ENCODE data around the gene PLEK2. TPM values are rescaled to one million over a fixed set of nuclear protein-coding genes. Genes with fewer than 3 reads are reported as not detected.

Gene PLEK2
- total and polyA plus RNA-seq, 2 experiments from 2014 or later: 1.0 to 2.2 TPM

- peaks cover 8% of the 10 kb centered on the region; the same call in 2 of the 3 replicates for H3K36me3 Mint-ChIP-seq (ENCODE audit: low read depth)
- H3K4me1 ChIP-seq (ENCODE audit: insufficient read depth): no peaks in the 10 kb centered on the region
- H3K9me3 Mint-ChIP-seq: no peaks in the 10 kb centered on the region
- H4K20me1 ChIP-seq (replicated peaks; ENCODE audit: insufficient read depth): no peaks in the 10 kb centered on the region
- no peak overlapping the region for H3K27ac Mint-ChIP-seq
- no peaks in the 10 kb centered on the region for H3K79me2 ChIP-seq (replicated peaks; ENCODE audit: insufficient read depth)
- H2AFZ ChIP-seq: no peak overlapping the region
- no peak overlapping the region for H3K4me2 ChIP-seq
- DNase-seq (ENCODE audit: low spot score): no peak
- H3K4me1 Mint-ChIP-seq: no peaks in the 10 kb centered on the region; the same call in 2 of the 3 replicates
- H3F3A ChIP-seq (replicated peaks; ENCODE audit: low read depth): no peaks in the 10 kb centered on the region
- no peak overlapping the region for H3K4me3 Mint-ChIP-seq
- no peaks in the 10 kb centered on the region for H3K27me3 ChIP-seq (ENCODE audit: insufficient read depth)
- H3K27me3 Mint-ChIP-seq (ENCODE audit: insufficient read depth, low read depth, poor library complexity): peaks cover 14% of the 10 kb centered on the region
- no peaks in the 10 kb centered on the region for H3K9me2 ChIP-seq (ENCODE audit: insufficient read depth)
- H3K36me3 ChIP-seq (ENCODE audit: insufficient read depth): peaks cover 3% of the 10 kb centered on the region; the same call in 1 of the 2 replicates
- TF ChIP-seq POLR2AphosphoS5 (IDR thresholded peaks at IDR 0.05; ENCODE audit: low read depth): no peak
- TF ChIP-seq NANOG (IDR thresholded peaks at IDR 0.05; ENCODE audit: borderline replicate concordance): no peak
- no peak for TF ChIP-seq ETS1 (IDR thresholded peaks at IDR 0.05)
- TF ChIP-seq, protein P1, sequence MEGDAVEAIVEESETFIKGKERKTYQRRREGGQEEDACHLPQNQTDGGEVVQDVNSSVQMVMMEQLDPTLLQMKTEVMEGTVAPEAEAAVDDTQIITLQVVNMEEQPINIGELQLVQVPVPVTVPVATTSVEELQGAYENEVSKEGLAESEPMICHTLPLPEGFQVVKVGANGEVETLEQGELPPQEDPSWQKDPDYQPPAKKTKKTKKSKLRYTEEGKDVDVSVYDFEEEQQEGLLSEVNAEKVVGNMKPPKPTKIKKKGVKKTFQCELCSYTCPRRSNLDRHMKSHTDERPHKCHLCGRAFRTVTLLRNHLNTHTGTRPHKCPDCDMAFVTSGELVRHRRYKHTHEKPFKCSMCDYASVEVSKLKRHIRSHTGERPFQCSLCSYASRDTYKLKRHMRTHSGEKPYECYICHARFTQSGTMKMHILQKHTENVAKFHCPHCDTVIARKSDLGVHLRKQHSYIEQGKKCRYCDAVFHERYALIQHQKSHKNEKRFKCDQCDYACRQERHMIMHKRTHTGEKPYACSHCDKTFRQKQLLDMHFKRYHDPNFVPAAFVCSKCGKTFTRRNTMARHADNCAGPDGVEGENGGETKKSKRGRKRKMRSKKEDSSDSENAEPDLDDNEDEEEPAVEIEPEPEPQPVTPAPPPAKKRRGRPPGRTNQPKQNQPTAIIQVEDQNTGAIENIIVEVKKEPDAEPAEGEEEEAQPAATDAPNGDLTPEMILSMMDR (conservative IDR thresholded peaks at IDR 0.05; ENCODE audit: low read depth in 2 of 2): peak in 1 of 2 experiments; percentile 52; a peak in 2 of 4 replicates
- no peak for TF ChIP-seq ZNF331 (CRISPR knock-in tag; IDR thresholded peaks at IDR 0.05; ENCODE audit: low read depth)
- no peak for ATAC-seq
- H3K4me3 ChIP-seq: no peak overlapping the region
- H3K27ac ChIP-seq (ENCODE audit: low read depth): no peak overlapping the region
Observed at GRCh38 chr14:67389811-67390534, 22.0 kb downstream of the PLEK2 start.

- Histone ChIP-seq H2AFZ (no peak overlapping the region), H3K79me2 (replicated peaks; ENCODE audit: insufficient read depth) (no peaks in the 10 kb centered on the region), H3K4me1 (ENCODE audit: insufficient read depth) (no peaks in the 10 kb centered on the region), H3K9me2 (ENCODE audit: insufficient read depth) (no peaks in the 10 kb centered on the region), H3K27me3 (ENCODE audit: insufficient read depth) (no peaks in the 10 kb centered on the region), H3F3A (replicated peaks; ENCODE audit: low read depth) (no peaks in the 10 kb centered on the region), H3K27ac (ENCODE audit: low read depth) (no peak overlapping the region), H3K4me3 (no peak overlapping the region), H3K36me3 (ENCODE audit: insufficient read depth) (peaks cover 10% of the 10 kb centered on the region; the same call in 1 of the 2 replicates), H3K4me2 (no peak overlapping the region), H4K20me1 (replicated peaks; ENCODE audit: insufficient read depth) (no peaks in the 10 kb centered on the region)
- H3K9me3 Mint-ChIP-seq: no peaks in the 10 kb centered on the region
- H3K27me3 Mint-ChIP-seq (ENCODE audit: insufficient read depth, low read depth, poor library complexity): peaks cover 11% of the 10 kb centered on the region
- no peak for DNase-seq (ENCODE audit: low spot score)
- ATAC-seq: no peak
- H3K4me3 Mint-ChIP-seq: no peak overlapping the region
- H3K4me1 Mint-ChIP-seq: no peaks in the 10 kb centered on the region; the same call in 2 of the 3 replicates
- peaks cover 15% of the 10 kb centered on the region; the same call in 2 of the 3 replicates for H3K36me3 Mint-ChIP-seq (ENCODE audit: low read depth)
- no peak overlapping the region for H3K27ac Mint-ChIP-seq
- TF ChIP-seq JUNB (IDR thresholded peaks at IDR 0.05; ENCODE audit: unreplicated experiment) (no peak), POLR2AphosphoS5 (IDR thresholded peaks at IDR 0.05; ENCODE audit: low read depth) (no peak), CREB1 (CRISPR knock-in tag; IDR thresholded peaks at IDR 0.05; ENCODE audit: low read depth) (no peak), STAT1 (IDR thresholded peaks at IDR 0.05; ENCODE audit: unreplicated experiment) (no peak), EZH2phosphoT487 (IDR thresholded peaks at IDR 0.05; ENCODE audit: unreplicated experiment) (no peak)
- TF ChIP-seq, protein P1 (conservative IDR thresholded peaks at IDR 0.05; ENCODE audit: low read depth in 2 of 2): no peak
Observed at GRCh38 chr14:67389275-67389674, 22.7 kb downstream of the PLEK2 start.
